HL-60 (cell line): Measurements from ENCODE around the gene EIF5A.

Source experiments
- DNase-seq, 2 experiments: peaks; one replicate each; pipeline ENCODE4 v3.0.0-alpha.2; 2010 to 2020; ENCODE audit warnings: low read depth in 1 of 2, low spot score in 1 of 2
- H3K27ac ChIP-seq: fragments of 250-450 bp; sonication (Bioruptor Pico); replicated peaks from 2 replicates; pipeline ENCODE4 v1.5.1; 2020; ENCODE audit warnings: mild to moderate bottlenecking, moderate library complexity
- H3K27me3 ChIP-seq: fragments of 250-450 bp; sonication (Bioruptor Pico); 2 replicates; pipeline ENCODE4 v1.5.1; 2021; ENCODE audit warnings: mild to moderate bottlenecking, moderate library complexity; ENCODE audit not compliant: insufficient read depth, poor library complexity, severe bottlenecking
- H3K4me3 ChIP-seq: replicated peaks from 2 replicates; pipeline ENCODE4 v1.5.1; 2011; ENCODE audit warnings: mild to moderate bottlenecking, control low read depth, low read length; ENCODE audit not compliant: insufficient read depth
- GABPA ChIP-seq: IDR thresholded peaks from 2 replicates; pipeline ENCODE4 v1.6.1; 2012; ENCODE audit warnings: low read depth
- POLR2AphosphoS5 ChIP-seq: IDR thresholded peaks from 2 replicates; pipeline ENCODE4 v1.6.1; 2012; ENCODE audit warnings: low read depth
- REST ChIP-seq: IDR thresholded peaks from 2 replicates; pipeline ENCODE4 v1.6.1; 2012; ENCODE audit warnings: low read depth; ENCODE audit not compliant: insufficient replicate concordance
- SPI1 ChIP-seq: IDR thresholded peaks from 2 replicates; pipeline ENCODE4 v1.6.1; 2012; ENCODE audit warnings: low read depth, mild to moderate bottlenecking, borderline replicate concordance
- TF ChIP-seq, protein P1 (sequence below): IDR thresholded peaks from one replicate; pipeline ENCODE4 v1.5.1; 2011; ENCODE audit warnings: low read length, control low read depth, inconsistent platforms; ENCODE audit not compliant: insufficient read depth

Gene EIF5A

DNA sequence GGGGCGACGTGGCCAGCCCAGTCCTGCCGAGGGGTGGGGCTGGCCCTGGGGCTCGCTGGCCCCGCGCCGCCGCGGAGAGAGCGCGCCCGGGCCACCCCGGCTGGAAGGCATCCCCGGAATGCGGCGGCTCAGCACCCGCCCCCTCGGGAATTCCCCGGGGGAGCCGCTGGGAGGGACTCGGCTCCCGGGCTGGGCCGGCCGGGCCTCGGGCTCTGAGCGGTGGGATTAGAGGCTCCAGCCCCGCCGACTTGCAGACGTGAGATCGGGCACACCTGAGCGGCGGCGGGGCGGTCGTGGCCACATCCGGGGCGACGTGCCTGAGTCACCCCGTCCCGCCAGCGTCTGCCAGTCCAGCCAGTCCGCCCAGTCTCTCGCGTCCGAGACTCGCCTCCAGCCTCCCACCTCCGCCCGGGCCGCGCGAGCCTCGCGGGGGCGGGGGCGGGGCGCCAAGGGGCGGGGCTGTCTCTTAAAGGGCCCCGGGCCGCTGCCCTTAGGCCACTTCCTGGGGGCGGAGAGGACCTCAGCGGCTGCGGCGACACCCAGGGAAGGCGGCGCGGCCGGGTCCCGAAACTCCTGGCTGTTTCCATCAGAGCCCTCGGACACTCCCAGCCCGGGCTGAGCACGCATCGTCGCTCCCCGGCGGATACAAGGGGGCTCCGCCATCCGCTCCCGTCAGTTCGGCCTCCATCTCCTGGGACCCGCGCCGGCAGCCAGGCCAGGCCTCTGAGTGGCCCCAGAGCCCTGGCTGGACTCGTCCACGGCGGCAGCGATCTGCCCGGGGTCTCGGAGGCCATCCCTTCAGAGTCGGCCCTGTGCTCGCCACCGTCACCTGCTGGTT is 44.5 kb downstream of the EIF5A start, which contains the start of gene KCTD11:
Gene KCTD11, plus strand, starts transcription at position 498 of the 838 bp plus-strand sequence.
- no peak within 1 kb of the TSS for H3K4me3 ChIP-seq
- TF ChIP-seq SPI1 = no peak
- TF ChIP-seq, protein P1, sequence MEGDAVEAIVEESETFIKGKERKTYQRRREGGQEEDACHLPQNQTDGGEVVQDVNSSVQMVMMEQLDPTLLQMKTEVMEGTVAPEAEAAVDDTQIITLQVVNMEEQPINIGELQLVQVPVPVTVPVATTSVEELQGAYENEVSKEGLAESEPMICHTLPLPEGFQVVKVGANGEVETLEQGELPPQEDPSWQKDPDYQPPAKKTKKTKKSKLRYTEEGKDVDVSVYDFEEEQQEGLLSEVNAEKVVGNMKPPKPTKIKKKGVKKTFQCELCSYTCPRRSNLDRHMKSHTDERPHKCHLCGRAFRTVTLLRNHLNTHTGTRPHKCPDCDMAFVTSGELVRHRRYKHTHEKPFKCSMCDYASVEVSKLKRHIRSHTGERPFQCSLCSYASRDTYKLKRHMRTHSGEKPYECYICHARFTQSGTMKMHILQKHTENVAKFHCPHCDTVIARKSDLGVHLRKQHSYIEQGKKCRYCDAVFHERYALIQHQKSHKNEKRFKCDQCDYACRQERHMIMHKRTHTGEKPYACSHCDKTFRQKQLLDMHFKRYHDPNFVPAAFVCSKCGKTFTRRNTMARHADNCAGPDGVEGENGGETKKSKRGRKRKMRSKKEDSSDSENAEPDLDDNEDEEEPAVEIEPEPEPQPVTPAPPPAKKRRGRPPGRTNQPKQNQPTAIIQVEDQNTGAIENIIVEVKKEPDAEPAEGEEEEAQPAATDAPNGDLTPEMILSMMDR = no peak
- no peak for TF ChIP-seq GABPA
- TF ChIP-seq REST = no peak
- TF ChIP-seq POLR2AphosphoS5 = no peak
- no peak within 1 kb of the TSS for H3K27ac ChIP-seq
- no peaks in the 10 kb centered on the region for H3K27me3 ChIP-seq
- DNase-seq = no peak

DNA sequence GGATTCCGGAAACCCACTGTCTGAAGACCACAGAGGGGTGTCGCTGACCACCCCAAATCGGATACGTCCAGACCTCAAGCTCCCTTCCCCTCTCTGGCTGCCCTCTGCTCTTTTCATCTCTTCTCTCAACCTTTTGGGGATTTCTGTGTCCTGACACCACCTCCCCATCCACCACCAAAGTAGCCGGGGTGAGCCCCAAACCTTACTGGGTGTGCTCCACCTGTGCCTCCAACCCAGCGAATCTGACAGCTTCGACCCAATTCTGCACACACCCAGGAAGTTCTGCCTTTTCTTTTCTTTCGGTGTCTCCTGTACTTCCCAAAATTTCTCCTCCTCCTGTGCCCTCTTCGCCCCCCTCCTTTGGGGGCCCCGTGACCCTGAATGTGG is 45.1 kb downstream of the EIF5A start:
- H3K4me3 ChIP-seq = no peak overlapping the region
- no peak for DNase-seq
- no peak overlapping the region for H3K27ac ChIP-seq
- H3K27me3 ChIP-seq = no peaks in the 10 kb centered on the region
- TF ChIP-seq, protein P1 = no peak
- no peak for TF ChIP-seq REST

DNA sequence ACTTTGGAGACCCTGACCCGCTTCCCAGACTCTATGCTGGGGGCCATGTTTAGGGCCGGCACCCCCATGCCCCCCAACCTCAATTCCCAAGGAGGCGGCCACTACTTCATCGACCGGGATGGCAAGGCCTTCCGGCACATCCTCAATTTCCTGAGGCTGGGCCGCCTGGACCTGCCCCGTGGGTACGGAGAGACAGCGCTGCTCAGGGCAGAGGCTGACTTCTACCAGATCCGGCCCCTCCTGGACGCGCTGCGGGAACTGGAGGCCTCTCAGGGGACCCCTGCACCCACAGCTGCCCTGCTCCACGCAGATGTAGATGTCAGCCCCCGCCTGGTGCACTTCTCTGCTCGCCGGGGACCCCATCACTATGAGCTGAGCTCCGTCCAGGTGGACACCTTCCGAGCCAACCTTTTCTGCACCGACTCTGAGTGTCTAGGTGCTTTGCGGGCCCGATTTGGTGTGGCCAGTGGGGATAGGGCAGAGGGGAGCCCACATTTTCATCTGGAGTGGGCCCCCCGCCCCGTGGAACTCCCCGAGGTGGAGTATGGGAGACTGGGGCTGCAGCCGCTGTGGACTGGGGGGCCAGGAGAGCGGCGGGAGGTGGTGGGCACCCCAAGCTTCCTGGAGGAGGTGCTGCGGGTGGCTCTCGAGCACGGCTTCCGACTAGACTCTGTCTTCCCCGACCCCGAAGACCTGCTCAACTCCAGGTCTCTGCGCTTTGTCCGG is 45.6 kb downstream of the EIF5A start:
- H3K27me3 ChIP-seq = no peaks in the 10 kb centered on the region
- DNase-seq = no peak
- H3K4me3 ChIP-seq = no peak overlapping the region
- no peak for TF ChIP-seq POLR2AphosphoS5
- TF ChIP-seq, protein P1 = no peak
- TF ChIP-seq REST = no peak
- TF ChIP-seq SPI1 = no peak
- TF ChIP-seq GABPA = no peak
- H3K27ac ChIP-seq = no peak overlapping the region
